ENCODE data around the gene AP5M1. TPM values are rescaled to one million over a fixed set of nuclear protein-coding genes. Genes with fewer than 3 reads are reported as not detected.

The AP5M1 gene
- 18.2 and 20.2 TPM in 2 replicates for total RNA-seq

GRCh38 chr14:57268161-57269069 lies at the start of gene AP5M1, which contains the start of gene EXOC5:
Gene AP5M1 (plus strand): TSS chr14:57268971. CDS start chr14:57269315, 344 bp downstream.
Gene EXOC5 (minus strand): TSS chr14:57268905. CDS start chr14:57268648, 257 bp downstream.

Other genes with a start within 250 kb of the AP5M1 start
- gene EXOC5, start 66 bp upstream of the AP5M1 start, total RNA-seq = 39.2 and 48.6 TPM in 2 replicates
- gene NAA30, start 121.6 kb downstream of the AP5M1 start, total RNA-seq = 9.5 and 12.6 TPM in 2 replicates
- not detected in 2 replicates for gene CCDC198, start 224.9 kb downstream of the AP5M1 start, total RNA-seq